Right lung (tissue), 5 donors: ENCODE results near the gene TTC7B. TPM values are rescaled to one million over a fixed set of nuclear protein-coding genes. Genes with fewer than 3 reads are reported as not detected.

Source experiments
- DNase-seq, 2 donors: peaks; one replicate each; pipeline ENCODE4 v3.0.0-alpha.2; 2013
- polyA plus RNA-seq, 5 donors: library from polyadenylated mRNA; unstranded; fragments of 120-200 nt; gene quantifications; one replicate each; pipeline versions ENCODE4 v1.2.1 to v1.2.3, GENCODE V29; 2013; ENCODE audit warnings: inconsistent platforms in 1 of 5, low replicate concordance in 1 of 5; ENCODE audit not compliant: insufficient read length in 5 of 5, insufficient read depth in 1 of 5

TTC7B gene
- polyA plus RNA-seq, 5 donors: 32.7 to 45.8 (median 41.7) TPM

- no peak for DNase-seq
Measured at GRCh38 chr14:90677484-90678050, 138.7 kb downstream of the TTC7B start.

GRCh38 chr14:90676912-90677311 is 139.3 kb downstream of the TTC7B start:
- no peak for DNase-seq

GRCh38 chr14:90676356-90676755 is 139.9 kb downstream of the TTC7B start:
- no peak for DNase-seq

- DNase-seq: no peak
Measured at GRCh38 chr14:90675399-90675798, 140.8 kb downstream of the TTC7B start.

- no peak for DNase-seq
Measured at GRCh38 chr14:90674716-90675115, 141.5 kb downstream of the TTC7B start.

- DNase-seq: no peak
Measured at GRCh38 chr14:90674043-90674670, 142.1 kb downstream of the TTC7B start.

- DNase-seq: no peak
Measured at GRCh38 chr14:90671382-90672234, 144.6 kb downstream of the TTC7B start.

GRCh38 chr14:90669731-90670130 is 146.5 kb downstream of the TTC7B start:
- DNase-seq: no peak

GRCh38 chr14:90666571-90666970 is 149.7 kb downstream of the TTC7B start:
- no peak for DNase-seq

- DNase-seq: peak; percentile 86
Measured at GRCh38 chr14:90665321-90666000, 150.8 kb downstream of the TTC7B start.

- DNase-seq: no peak
Measured at GRCh38 chr14:90664911-90665310, 151.3 kb downstream of the TTC7B start.

GRCh38 chr14:90663680-90664079 is 152.6 kb downstream of the TTC7B start:
- no peak for DNase-seq

- no peak for DNase-seq
Measured at GRCh38 chr14:90663140-90663539, 153.1 kb downstream of the TTC7B start.

GRCh38 chr14:90661866-90662265 is 154.4 kb downstream of the TTC7B start:
- DNase-seq: no peak

GRCh38 chr14:90660865-90661570 is 155.2 kb downstream of the TTC7B start:
- DNase-seq: no peak

GRCh38 chr14:90659156-90659555 is 157.1 kb downstream of the TTC7B start:
- no peak for DNase-seq

- DNase-seq: no peak
Measured at GRCh38 chr14:90658541-90658967, 157.7 kb downstream of the TTC7B start.

GRCh38 chr14:90656973-90657372 is 159.3 kb downstream of the TTC7B start:
- DNase-seq: no peak

- DNase-seq: no peak
Measured at GRCh38 chr14:90655829-90656228, 160.4 kb downstream of the TTC7B start.

- no peak for DNase-seq
Measured at GRCh38 chr14:90654831-90655276, 161.4 kb downstream of the TTC7B start.

- no peak for DNase-seq
Measured at GRCh38 chr14:90652626-90653025, 163.6 kb downstream of the TTC7B start.
